Measurements from ENCODE around the gene BAIAP2L1.
A peak's percentile ranks its signal among the peaks of the same experiment; 100 is the strongest.
"Not testable (repeated sequence)": the region's sequence is repeated elsewhere in the genome, so short reads cannot be mapped to it uniquely, and the experiment has no call there.

The BAIAP2L1 gene

DNA sequence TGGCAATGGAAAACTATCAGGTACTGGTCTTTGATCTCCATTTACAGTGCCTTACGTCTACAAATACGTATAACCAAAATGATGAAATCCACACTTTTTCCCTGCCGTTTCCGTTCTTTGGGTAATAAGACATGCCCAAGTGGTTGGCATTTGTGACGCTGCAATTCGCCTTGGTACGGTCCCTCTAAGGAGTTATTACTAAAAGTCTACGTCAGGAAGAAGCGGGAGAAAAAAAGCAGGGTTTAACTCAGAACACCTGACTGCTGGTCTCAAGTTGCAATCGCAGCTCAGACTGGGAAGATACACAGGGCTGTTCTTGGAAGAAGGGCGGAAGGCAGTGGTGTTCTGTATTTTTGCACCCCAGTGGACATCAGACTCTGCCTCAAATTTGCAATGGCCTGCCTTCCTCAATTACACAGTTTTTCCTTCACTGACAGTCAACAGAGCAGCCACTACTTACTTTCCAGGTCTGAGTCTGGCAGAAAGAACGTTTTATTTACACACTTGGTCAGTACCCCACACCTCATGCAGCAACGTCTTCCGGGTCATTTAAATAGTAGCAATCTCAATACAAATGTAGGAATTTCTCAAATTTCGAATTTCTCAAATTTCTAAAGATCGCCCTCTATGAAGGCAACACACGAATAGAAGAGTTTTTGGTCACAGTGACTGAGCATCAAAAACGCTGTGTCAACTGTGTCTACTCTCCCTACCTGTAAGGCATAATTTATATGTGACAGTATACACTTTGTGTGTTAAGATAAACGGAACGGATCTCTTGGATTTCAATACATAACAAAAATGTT lies 2.1 kb downstream of the BAIAP2L1 start:
- peak; percentile 47 for DNase-seq

GRCh38 chr7:98396768-98397167 lies 4.1 kb downstream of the BAIAP2L1 start:
- DNase-seq, result peak; percentile 70

DNA sequence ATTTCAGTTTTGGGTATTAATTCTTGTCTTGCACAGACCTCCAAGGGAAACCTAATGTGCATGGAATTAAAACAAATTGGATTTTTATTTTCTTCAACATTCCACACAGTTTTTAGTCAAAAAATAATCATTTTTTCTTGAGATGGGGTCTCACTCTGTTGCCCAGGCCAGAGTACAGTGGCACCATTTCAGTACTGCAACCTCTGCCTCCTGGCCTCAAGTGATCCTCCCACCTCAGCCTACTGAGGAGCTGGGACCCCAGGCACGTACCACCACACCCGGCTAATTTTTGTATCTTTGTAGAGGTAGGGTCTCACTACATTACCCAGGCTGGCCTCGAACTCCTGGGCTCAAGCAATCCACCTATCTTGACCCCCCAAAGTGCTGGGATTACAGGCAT lies 4.9 kb downstream of the BAIAP2L1 start:
- DNase-seq, result no peak

DNA sequence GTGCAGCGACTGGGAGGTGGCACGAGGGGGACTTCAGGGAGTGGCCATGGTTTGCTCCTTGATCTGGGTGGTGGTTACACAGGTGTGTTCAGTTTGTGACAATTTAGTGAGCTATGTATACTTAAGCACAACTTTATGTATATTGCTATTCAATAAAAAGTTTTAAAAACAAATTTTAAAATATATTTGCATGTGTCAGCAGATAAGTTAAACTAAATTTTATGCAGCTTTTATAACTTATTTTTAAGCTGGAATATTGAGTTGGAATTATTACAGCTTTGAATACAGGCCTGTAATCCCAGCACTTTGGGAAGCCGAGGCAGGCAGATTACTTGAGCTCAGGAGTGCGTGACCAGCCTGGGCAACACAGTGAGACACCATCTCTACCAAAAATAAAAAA lies 5.4 kb downstream of the BAIAP2L1 start:
- no peak for DNase-seq

- no peak for DNase-seq
These were observed 6.5 kb downstream of the BAIAP2L1 start for GRCh38 chr7:98394377-98394836.

DNA sequence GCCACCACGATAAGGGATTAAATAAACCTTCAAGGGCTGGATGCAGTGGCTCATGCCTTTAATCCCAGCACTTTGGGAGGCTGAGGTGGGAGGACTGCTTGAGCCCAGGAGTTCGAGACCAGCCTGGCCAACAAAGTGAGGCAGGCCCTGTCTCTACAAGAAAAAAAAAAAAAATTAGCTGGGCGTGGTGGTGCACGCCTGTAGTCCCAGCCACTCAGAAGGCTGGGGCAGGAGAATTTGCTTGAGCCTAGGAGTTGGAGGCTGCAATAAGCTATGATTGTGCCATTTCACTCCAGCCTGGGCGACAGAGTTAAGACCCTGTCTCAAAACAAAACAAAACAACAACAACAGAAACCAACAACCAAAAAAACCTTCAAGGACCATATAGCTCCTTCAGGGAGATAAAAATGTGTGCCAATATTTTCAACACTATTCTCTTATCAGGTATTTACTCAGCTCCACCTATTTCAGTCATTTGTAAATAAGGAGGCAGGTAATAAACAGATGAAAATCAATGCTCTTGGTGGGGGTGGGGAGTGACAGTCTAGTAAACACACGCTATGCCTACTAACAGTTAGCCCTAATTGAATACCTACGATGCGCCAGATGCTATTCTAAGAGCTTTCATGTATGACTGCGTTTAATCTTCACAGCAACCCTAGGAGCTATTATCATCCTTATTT lies 13.2 kb downstream of the BAIAP2L1 start:
- DNase-seq, result no peak

GRCh38 chr7:98387131-98387530 lies 13.8 kb downstream of the BAIAP2L1 start:
- no peak for DNase-seq

- DNase-seq, result not testable (repeated sequence)
These were observed 15.4 kb downstream of the BAIAP2L1 start for GRCh38 chr7:98385532-98385931.

- no peak for DNase-seq
These were observed 22.6 kb downstream of the BAIAP2L1 start for GRCh38 chr7:98378210-98378819.

DNA sequence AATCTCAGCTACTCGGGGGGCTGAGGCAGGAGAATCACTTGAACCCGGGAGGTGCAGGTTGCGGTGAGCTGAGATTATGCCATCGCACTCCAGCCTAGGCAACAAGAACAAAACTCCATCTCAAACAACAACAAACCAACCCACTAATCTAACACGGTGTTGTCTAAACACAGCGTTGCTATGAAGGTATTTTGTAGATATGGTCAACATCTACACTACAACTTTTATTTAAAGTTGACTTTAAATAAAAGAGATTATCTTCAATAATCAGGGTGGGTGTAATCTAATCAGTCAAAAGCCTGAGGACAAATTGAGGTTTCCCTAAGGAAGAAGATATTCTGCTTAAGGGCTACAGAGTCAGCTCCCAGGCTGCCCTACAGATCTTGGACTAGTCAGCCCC lies 24.2 kb downstream of the BAIAP2L1 start:
- no peak for DNase-seq

- no peak for DNase-seq
These were observed 25.2 kb downstream of the BAIAP2L1 start for GRCh38 chr7:98375664-98376063.

GRCh38 chr7:98374285-98374680 lies 26.6 kb downstream of the BAIAP2L1 start:
- DNase-seq, result no peak

DNA sequence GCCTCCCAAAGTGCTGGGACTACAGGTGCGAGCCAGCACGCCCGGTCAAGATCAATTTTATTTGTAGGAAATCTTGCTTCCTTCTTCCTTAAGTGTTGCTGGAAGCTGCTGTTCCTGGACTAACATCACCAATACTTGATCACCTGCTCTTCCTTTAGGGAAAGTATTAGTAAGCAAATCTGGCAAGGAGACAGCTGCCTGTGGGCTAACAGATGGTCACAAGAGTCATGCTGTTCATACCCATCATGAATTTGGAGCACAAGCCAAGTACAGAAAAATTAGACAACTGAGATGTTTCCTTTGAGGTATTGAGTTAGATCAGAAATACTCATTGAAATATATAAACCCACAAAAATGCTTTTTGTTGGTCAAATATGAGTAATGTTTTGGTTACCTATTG lies 27.9 kb downstream of the BAIAP2L1 start:
- peak; percentile 31 for DNase-seq

DNA sequence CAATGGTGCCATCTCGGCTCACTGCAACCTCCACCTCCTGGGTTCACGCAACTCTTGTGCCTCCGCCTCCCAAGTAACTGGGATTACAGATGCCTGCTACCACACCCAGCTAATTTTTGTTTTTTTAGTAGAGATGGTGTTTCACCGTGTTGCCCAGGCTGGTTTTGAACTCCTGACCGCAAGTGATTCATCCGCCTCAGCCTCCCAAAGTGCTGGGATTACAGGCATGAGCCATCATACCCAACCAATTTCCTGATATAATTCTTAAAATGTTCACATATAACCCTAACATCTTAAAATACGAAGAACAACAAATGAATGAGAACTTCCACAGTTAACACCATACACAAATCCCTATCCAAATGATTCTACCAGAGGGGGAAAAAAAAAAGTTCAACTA lies 31.2 kb downstream of the BAIAP2L1 start:
- no peak for DNase-seq

- no peak for DNase-seq
These were observed 32.2 kb downstream of the BAIAP2L1 start for GRCh38 chr7:98368716-98369115.

DNA sequence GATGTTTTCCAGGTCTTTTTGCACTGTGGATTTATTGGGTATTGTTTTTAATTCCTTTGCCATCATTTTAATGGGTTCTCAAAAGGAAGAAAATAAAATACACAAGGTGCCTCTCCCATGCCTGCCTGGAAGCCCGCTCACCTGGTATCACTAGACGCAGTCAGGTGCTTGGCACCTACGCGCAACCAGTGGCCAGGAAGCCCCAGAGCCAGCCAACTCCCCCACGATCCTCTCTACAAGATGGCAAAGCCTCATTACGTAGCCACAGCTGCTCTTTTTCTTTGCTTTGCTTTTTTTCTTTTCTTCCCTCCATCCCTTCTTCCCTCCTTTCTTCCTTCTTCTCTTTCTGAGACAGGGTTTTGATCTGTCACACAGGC lies 34.3 kb downstream of the BAIAP2L1 start:
- peak; percentile 13 for DNase-seq

GRCh38 chr7:98365863-98366561 lies 34.9 kb downstream of the BAIAP2L1 start:
- no peak for DNase-seq

GRCh38 chr7:98364220-98364619 lies 36.7 kb downstream of the BAIAP2L1 start:
- DNase-seq, result no peak

DNA sequence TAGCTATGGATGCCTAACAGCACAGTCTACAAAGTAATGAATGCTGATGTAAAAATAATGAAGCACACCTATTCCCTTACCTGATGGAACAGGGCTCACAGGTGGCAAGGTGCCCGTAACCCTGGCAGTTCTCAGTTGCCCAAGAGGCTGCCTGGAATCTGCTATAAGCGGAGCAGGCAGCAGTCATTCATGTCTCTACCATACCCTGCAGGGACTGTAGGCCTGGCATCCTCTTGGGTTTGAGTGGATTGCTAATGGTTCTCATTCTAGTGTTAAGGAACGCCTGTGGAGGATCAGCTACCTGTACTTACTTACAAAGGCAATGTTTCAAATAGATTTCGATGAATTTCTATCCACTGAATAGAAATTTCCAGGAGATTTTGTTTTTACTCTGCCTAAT lies 38.4 kb downstream of the BAIAP2L1 start:
- DNase-seq, result no peak

DNA sequence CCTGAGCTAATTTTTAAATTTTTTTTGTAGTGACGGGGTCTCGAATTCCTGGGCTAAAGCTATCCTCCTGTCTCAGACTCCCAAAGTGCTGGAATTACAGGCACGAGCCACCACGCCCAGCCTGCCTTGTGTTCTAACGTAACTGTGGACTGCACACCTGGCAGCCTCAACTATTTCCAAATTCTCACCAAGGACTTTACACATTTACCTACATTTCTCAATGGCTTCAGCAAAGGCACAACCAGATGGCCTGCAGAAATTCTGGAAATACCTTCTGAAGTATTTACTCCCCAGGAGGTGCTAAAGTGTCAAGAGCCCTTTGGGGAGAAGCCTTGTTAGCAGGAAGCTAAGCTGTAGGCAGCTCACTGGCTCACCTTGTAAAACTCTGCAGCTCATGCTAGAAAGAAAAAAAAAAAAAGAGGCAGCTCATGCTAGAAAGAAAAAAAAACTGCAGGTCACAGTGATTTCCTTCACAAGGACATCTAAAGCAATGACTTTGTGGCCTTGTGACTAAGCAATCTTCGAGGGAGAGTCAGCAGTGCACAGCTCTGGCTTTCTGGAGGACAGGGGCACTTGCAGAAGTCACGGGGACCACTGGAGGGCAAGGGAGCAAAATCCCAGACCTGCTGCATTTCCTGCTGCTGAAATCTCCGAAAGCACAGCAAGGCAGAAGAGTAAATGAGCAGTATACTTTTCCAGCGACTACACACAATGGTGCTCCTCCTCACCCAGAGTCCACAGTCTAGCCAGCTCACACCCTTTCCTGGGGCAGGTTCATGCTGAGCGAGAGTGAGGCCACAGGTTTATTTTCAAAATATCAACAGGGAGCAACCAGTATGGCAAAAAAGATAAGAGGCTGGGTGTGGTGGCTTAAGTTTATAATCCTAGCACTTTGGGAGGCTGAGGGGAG lies 40.4 kb downstream of the BAIAP2L1 start:
- no peak for DNase-seq

GRCh38 chr7:98359395-98359794 lies 41.5 kb downstream of the BAIAP2L1 start:
- DNase-seq, result no peak

GRCh38 chr7:98358706-98359105 lies 42.2 kb downstream of the BAIAP2L1 start:
- no peak for DNase-seq

All from NCI-H2029 treated with DMSO at 0.1 percent for 48 hours (cell line).